NCI-H1092 (cell line): ENCODE data around the gene WWOX.

Experiments used
- DNase-seq: peaks from one replicate; lab custom pipeline; 2025; lab: John Stamatoyannopoulos, UW

The WWOX gene

DNA sequence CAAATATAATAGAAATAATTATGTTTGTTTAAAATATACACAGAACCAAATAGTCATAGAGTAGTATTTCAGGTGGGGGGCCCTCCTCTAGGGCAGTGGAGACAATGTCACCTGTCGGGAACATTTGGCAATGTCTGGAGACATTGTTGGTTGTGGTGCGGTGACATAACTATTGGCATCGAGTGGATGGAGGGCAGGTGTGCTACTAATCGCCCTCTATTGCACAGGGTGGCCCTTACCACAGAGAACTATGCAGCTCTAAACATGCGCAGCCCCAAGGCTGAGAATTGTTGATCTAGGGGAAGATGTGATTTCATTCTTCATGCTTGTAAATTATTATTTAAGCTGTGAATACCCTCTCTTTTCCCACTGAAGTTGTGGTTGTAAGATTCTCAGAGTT lies 594.0 kb downstream of the WWOX start:
- DNase-seq, result no peak

DNA sequence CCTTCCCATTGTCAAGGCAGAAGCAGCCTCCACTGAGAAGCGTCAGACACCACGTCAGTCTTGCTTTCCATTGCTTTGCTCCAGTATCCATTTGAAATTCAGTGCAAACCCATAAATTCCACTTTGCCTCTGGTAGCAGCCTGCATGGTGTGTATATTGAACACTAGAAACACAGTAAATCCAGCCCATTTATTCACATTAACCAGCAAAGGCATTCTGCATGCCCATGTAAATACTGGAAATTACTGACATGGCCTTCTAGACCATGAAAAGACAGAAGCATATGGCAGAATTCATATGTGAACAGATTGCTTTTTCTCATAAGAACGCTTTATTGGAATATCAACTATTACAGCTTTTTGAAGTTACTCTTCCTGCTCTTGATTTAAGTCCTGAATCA lies 595.0 kb downstream of the WWOX start:
- no peak for DNase-seq

DNA sequence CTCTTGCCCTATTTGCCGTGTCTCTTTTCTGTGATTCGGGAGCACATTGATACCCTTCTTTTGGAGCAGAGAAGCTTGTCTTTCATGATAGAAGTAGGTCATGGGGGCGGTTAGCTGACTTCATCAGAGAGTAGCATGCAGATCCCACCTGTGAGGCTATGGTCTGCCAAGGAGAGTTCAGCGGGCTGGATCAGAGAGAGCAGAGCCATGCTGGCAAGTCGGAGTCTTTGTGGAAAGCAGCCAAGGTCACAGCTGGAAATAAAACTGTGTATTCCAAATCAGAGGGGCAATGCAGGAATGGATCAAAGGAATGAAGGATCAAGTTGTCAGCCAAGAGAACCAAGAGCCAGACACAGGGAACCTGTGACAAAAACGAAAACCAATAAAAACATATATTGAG lies 595.9 kb downstream of the WWOX start:
- peak; percentile 35 for DNase-seq

DNA sequence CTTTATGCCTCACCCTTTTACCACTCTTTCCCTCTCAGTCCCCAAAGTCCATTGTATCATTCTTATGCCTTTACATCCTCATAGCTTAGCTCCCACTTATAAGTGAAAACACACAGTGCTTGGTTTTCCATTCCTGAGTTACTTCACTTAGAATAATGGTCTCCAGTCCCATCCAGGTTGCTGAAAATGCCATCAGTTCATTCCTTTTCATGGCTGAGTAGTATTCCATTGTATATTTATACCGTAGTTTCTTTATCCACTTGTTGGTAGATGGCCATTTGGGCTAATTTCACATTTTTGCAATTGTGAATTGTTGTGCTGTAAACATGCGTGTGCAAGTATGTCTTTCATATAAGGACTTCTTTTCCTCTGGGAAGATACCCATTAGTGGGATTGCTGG lies 597.3 kb downstream of the WWOX start:
- no peak for DNase-seq

DNA sequence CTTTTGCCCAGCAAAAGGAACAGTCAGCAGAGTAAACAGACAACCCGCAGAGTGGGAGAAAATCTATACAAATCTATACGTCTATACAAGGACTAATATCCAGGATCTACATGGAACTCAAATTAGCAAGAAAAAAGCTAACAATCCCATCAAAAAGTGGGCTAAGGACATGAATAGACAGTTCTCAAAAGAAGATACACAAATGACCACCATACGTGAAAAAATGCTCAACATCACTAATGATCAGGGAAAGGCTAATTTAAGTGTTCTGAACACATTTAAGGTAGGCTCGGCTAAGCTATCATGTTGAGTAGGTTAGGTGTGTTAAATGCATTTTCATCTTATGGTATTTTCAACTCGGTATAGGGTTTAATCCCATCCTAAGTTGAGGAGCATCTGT lies 598.0 kb downstream of the WWOX start:
- no peak for DNase-seq

DNA sequence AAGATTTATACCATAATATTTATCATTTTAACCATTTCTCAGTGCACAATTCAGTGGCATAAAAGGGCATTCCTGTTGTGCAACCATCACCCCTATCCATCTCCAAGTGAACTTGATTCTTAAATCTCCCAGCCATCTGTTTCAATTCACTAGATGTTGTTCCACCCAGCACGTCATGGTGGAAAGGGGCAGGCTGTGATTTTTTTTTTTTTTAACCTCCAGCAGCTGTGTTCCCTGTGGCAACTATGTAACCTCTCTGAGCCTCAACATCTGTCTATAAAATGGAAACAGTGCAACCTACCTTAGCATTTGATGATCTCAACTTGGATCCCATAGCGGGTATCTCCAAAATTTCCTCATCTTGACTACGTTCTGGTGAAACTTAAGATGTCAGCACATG lies 604.5 kb downstream of the WWOX start:
- DNase-seq, result no peak

DNA sequence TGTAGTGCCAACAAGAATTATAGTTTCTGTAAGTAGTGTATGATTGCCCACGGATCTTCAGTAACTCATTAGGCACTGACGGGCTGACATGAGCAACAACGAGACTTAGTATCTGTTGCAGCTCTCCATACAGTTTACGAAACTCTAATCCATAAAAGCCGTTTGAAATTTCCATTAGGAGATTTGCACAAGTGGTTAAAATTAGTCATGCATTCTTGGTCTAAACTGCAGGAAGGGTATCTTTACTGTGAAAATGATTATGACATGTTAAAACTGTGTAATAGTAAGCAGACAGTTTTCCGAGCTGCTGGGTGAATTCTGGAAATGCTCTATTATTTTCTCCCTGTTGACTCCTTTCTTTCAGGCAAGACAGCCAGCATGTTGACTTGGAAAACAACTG lies 605.0 kb downstream of the WWOX start:
- DNase-seq, result no peak

DNA sequence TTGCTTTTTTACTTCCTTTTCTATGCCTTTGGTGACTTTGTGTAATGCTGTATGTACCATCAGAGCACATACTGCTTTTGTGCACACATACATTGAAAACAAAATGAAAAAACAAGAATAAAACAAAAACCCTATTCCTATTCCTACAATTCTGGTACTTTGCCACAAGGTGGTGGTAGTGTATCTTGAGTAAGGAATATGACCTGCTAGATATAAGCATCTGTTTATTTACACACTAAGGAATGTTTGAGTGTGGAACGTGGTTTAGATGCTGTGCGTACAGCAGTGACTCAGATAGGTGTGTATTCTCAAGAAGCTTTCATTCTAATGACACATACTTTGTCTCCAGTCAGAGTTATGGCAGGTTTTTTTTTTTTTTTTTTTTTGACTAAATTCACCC lies 606.2 kb downstream of the WWOX start:
- no peak for DNase-seq

DNA sequence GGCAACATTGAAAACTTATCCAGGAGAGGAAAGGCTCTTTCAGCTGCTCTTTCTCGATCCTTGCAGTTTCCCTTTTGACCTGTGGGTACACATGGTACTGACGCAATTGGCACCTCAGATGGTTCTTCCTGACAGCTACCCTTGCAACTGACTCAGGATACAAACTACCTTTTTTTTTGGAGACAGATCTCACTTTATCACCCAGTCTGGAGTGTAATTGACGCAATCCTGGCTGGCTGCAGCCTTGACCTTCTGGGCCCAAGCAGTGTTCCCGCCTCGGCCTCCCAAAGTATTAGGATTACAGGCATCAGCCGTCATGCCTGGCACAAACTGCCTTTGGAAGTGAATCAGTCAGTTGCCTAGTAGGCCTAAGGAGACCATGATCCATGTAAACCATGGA lies 607.2 kb downstream of the WWOX start:
- no peak for DNase-seq

DNA sequence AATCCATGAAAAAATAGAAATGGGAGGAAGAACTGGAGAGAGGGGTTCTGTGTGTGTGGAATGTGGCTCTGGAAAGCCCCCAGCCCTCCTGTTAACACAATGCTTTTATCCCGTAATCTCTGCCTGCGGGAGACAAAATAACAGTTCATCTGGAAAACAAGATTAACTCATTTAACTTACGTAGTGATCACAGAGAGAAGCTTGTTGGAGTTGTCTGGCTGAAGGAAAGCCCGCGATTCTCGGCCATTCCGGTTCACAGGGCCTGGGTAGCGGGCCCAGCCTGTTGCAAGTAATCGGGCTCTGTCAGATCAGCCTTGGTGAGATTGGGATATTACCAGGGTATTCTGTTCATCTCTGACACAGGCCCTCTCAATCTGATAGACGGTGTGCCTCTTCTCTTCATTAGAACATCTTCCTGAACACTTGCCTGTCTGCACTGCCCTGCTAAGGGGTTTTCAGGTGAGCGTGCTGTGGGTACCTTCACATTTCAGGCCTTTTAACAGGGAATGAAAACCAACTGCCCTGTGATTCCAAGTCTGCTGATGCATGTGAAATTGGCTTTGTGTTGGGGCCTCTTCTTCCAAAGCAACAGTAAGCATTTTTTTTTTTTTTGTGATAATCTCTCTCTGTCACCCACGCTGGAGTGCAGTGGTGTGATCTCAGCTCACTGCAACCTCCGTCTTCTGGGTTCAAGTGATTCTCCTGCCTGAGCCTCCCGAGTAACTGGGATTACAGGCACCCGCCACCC lies 609.9 kb downstream of the WWOX start:
- DNase-seq, result no peak

DNA sequence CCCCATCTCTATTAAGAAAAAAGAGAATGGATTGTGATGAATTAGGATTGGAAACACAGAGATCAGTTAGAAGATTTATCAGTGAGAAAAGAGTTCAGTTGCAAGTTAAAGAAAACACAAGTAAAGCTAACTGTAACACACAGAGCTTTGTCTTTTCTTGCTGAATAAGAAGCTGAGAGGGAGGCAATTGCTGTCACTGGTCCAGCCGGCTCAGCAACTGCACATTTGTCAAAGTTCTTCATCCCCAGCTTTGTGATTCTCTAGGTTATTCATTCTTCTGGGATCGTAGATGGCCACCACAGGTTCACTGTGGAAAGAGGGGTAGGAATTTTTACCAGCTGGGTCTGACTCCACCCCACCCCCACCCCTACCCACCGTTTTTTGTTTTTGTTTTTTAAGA lies 615.7 kb downstream of the WWOX start:
- no peak for DNase-seq

DNA sequence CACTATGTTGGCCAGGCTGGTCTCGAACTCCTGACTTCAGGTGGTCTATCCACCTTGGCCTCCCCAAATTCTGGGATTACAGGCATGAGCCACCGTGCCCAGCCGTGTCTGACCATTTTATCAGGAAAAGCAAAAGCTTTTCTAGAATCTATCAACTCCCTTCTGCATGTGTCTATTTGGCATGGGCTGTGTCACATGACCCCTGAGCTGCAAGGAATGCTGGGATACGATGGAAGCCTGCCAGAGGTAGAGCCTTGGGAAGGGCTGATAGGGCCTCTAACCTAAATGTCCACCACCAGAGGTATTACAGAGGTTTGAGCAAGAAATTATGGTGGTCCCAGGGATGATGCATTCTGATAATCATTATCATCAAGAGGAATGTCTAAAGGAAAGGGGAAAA lies 616.2 kb downstream of the WWOX start:
- DNase-seq, result no peak

DNA sequence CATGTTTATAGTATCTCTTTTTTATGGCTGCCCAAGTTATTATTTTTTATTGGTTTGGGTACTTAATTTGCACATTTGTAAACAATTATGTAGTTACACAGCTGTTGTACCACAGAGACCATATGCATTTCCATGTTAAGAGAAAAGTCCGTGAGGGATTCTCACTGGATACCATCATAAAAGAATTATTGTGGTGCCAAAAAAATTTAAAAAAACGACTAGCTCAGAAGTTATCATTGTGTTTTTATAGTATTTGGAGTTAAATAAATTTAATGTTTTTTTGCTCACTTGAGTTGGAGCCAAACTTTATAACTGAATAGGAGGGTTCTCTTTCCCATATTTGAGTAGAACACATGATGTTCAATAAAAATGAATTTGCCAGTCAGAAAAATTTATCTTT lies 618.7 kb downstream of the WWOX start:
- DNase-seq, result no peak

DNA sequence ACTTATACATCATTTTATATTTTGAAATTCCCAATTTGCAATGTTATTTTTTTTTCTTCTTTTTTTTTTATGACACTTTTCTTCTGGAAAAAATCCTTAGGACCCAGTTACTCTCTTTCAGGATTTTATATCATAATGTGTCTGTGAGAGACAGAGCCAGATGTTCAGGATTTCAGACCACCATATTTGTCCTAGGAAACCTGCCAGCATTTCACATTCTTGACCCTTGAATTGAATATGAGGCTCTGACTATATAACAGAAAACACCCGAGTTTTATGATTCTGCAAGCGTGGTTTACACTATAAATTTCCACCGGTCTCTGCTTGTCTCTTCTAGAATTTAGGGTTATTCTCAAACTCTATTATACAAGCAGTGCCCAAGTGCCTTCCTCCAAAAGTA lies 621.0 kb downstream of the WWOX start:
- DNase-seq, result no peak

DNA sequence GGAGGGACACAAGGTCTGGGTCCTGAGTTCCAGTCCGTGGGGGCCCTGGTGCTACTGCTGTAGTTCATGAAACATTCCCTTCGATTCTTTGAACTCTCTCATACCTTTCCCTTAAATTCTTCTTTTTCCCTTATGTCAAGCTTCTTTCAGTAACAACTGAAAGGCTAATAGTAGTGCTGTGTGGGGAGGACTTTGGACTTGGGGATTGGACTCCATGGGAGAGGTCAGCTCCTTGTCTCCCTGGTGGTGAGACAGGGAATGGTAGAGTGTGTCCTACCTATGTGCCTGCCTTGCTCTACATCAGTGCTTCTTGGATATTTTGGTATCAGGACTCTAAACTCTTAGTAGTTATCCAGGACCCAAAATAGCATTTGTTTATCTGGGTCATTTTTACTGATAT lies 628.1 kb downstream of the WWOX start:
- no peak for DNase-seq

DNA sequence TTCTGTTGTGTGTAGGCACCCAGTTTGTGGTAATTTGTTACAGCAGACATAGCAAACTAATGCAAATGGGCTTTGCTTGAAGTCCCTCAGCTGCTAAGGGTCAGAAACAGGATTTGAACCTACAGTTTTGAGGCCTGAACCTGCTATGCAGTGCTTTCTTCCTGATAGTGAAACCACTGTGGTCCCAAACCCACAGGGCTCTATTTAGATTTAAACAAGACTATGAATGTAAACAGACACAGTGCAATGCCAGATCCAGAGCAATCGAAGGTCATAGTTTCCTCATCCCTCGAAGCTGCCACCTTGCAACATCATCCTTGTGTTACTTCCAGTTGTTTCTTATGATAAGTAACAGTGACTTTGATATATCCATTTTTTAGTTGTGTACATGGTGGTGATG lies 630.2 kb downstream of the WWOX start:
- no peak for DNase-seq

DNA sequence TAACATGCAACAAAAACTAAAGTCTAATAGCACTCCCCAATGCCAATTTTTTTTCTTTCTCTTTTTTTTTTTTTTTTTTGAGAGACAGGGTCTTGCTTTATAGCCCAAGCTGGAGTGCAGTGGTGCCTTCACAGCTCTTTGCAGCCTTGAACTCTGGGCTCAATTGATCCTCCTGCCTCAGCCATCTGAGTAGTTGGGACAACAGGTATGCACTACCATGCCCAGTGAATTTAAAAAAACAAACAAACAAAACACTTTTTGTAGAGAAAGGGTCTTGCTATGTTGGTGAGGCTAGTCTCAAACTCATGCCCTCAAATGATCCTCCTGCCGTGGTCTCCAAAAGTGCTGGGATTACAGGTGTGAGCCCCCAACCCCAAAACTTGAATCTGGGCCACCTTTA lies 632.3 kb downstream of the WWOX start:
- DNase-seq, result no peak

DNA sequence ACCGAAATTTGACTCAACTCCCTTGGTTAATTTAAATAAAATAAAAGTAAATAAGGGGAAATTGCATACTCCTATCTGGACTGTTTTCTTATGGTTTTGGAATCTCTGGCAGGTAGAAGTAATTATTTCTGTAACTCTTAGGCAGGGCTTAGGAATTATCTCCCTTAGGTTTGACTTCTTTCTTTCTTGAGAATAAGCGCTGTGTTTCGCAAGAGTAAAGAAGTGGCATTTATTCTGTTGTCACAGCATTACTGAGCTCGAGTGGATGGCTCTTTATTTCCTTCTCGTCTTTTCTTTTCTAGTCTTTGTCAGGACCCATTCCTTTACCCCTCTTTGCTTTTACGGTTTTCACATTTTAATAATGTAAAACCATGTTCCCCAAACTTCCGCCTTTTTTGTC lies 633.2 kb downstream of the WWOX start:
- DNase-seq, result no peak

DNA sequence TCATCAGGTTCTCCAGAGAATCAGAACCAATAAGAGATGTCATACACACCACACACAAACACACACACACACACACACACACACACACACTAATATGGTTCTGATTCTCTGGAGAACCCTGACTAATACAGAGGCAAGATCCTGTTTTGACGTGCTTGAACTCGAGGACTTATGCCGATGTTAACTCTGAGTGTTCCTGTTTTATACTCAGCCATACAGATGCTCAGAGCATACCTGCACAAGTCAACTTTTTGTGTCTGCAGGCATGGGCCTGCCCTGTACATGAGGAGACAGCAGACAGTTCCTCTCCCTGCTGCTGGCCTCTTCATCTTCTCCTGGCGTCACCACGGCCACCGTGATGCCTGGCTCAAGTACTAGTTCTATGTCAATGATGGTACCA lies 635.9 kb downstream of the WWOX start:
- DNase-seq, result no peak

DNA sequence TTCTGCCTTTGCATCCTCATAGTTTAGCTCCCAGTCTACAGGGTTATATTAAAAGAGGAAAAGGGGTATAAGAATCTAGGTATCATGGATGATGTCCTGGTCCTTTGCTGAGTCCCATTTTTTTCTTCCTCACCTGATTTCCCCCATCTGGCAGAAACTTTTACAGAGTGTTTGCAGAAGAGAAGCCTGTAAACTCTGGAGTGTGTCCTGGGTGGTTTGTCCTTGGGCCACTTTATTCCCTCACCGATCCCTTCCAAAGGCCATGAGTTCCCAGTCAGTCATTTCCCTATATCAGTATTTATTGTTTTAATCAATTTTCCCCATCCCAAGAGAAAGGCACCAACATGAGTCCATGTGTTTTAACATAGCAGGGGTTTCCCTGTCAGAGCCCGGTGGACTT lies 638.2 kb downstream of the WWOX start:
- no peak for DNase-seq

DNA sequence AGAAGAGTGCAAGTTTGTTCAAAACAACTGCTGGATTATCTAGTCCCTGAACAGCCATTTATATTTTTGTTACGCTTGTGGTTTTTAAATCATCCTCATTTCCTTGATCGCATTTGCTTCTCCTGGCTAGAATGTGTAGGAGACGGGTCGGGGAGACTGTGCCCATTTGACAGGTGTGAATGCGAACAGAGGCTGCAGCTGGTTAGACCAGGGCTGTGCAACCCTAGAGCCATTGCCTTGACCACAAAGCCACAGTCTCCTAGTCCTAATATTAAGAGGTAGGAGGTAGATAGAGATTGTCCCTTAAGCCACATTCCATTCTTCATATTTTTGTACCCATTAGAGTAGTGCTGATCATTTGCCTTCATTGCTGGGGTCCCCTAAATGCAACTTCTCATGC lies 639.1 kb downstream of the WWOX start:
- DNase-seq, result no peak

DNA sequence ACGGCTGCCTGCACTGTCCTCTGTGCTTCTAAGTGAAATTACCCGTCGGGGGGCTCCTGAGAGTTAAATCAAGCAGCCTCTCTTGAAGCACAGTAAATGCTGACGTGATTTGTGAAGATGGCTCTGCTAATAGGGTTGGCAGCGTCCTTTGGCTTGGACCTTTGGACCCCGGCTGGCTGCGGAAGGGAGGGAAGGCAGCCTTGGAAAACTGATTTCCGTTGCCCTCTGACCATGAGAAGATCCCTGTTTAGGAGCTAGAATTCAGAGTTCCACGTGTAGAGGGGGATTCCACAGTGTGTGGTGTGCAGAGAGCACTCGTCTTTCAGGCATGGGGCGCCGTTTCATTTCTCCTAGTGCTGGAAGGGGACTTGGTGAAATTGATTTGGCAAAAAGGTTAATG lies 640.8 kb downstream of the WWOX start:
- DNase-seq, result no peak

DNA sequence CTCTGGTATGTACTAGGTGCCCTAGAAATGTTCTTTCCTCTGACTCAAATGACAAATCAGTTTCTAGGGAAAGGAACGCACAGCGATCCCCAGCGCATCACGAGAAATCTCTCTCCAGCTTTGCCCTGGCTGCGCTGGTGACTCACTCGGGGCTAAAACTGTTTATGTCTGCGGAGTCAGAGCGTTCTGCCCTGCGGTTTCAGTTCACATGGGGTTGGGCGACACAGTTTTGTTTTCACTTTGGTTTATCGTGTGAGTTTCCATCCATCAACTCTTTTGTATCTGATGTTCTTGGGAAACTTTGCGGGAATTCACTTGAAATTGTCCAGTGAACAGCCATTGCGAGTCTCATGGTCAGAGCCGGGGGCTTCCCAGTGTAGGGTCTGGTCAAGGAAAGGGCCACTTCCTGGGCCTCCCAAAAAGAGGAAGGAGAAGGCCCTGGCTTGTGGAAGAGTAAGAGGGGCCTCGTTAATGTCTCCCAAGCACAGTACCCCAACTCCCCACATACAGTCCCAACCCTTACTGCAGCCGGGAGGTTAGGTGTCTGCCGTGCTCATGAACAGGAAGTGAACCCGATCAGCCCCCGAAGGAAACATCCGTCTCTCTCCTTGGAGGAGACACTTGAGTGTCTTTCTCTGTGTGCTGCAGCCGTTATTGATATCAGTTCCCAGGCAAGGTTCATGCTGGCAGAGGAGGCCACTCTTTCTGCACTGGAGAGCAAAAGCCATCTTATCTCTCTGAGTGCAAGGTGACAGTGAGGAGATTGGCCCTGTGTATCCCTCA lies 643.2 kb downstream of the WWOX start:
- DNase-seq, result no peak

DNA sequence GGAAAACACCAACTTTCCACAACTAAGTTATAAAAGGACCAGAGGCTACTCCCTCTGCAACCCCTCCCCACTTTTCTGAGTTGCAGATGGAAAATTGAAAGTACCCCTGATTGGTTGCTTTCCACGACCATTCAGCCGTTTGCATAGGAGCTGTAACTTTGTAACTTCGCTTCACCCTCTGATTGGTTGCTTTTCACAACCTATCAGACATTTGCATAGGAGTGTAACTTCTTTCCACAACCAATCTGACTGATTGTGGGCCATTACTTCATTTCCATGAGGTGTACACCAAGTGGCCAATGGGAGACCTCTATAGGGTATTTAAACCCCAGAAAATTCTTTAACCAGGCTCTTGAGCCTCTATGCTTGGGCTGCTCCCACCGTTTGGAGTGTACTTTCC lies 644.1 kb downstream of the WWOX start:
- DNase-seq, result no peak
